ENCODE data around the gene FGF13.

FGF13 gene

GRCh38 chrX:138711399-138712347 lies at the start of gene FGF13:
TSS of gene FGF13 (minus strand) at chrX:138711717. CDS start at chrX:138711003, 714 bp downstream.
- no peak for DNase-seq

- no peak for DNase-seq
Measured at GRCh38 chrX:138759217-138759943, 47.9 kb upstream of the FGF13 start.

- no peak for DNase-seq
Measured at GRCh38 chrX:138756234-138756633, 44.7 kb upstream of the FGF13 start.

GRCh38 chrX:138754861-138755260 lies 43.3 kb upstream of the FGF13 start:
- DNase-seq = no peak

GRCh38 chrX:138748480-138748879 lies 37.0 kb upstream of the FGF13 start:
- DNase-seq = no peak

DNA sequence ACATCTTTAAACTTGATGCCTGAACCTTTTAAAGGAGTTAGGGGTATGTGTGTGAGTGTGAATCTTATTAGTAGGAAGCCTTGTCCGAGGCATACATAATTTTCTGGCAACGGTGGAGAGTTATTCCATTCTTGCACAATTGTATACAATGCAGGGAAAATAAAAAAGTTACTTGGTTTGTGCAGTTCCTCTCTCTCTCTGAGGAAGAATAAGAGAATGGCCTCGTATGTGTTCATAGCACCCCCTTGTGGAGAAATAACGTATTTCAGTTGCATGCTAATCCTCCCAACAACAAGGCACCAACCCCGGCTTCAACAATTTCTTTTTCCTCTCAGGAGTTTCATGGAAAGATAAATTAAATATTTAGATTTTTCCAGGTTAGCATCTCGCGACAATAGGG lies 33.7 kb upstream of the FGF13 start:
- no peak for DNase-seq

- DNase-seq = no peak
Measured at GRCh38 chrX:138742217-138742616, 30.7 kb upstream of the FGF13 start.

GRCh38 chrX:138740341-138740740 lies 28.8 kb upstream of the FGF13 start:
- DNase-seq = no peak

DNA sequence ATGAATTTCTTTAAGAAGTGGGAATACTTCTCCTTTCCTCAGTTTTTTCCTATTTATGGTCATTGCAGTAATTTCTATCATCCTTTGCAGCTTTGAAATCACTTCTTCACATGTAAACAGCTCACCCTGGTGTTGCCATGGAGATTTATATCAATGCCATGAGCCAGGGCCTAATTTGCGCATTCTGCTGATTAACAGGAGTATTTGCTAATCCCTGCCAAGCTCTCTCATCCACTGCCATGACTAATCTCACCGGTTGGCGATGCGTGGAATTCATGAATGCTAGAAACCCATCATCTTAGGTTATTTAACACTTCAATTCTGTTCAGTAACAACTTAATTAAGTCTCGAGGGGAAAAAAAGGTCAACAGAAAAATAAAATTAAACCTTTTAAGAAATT lies 11.8 kb upstream of the FGF13 start:
- no peak for DNase-seq

DNA sequence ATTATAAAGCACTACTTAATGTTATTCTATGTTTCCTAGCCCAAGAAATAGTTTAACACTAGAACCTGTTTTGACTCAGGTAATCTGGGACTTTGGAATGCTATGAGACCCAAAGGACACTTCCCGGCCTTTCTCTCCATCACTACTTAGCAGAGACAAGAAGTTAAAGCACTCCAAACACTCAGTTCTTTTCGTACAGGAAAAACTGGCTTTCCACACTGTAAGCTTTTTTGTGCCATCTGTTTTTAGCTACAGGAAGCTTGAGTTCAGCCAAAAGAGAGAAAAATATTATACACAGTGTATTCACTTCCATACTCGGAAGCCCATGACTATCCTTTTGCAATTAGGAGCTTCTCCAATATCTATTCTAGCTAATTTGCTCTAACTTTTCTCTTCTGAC lies 7.9 kb upstream of the FGF13 start:
- no peak for DNase-seq

DNA sequence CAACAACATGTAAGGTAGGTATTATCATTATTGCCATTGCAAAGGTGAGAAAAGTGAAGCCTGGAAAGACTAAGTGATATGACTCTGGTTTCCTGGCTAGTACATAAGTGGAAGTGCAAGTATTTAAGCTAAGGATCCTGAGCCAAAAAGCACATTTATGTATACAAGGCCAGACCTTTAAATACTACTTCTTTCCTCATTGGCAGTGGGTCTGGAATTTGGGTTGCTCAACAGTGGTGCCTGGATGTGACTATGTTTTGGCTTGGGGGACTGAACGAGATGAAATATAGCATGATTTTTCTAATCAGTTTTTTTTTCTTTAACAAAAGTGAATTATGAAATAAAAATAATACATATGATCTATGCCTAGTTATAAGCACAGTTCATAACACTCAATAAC lies 7.4 kb upstream of the FGF13 start:
- no peak for DNase-seq

GRCh38 chrX:138710866-138711341 lies 613 bp downstream of the FGF13 start:
- DNase-seq = no peak

GRCh38 chrX:138709886-138710791 lies 1.4 kb downstream of the FGF13 start:
- DNase-seq = no peak

DNA sequence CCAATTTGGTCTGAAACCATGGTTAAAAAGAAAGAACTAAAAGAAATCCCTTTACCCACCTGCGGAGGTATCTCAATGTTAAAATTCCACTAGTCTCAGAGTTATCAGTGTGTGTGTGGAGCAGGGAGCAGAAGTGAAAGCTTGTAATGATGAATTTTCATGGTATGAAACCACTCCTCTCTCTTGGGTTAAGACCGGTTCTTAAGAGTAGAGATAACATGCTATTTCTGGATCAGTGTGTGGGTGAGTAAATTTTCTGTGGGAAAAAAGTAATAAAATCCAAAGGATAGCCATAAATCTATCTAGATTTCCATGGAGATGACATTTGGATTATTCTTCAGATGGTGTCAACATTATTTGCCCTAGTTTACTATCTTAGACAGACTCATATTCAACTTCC lies 3.2 kb downstream of the FGF13 start:
- no peak for DNase-seq

DNA sequence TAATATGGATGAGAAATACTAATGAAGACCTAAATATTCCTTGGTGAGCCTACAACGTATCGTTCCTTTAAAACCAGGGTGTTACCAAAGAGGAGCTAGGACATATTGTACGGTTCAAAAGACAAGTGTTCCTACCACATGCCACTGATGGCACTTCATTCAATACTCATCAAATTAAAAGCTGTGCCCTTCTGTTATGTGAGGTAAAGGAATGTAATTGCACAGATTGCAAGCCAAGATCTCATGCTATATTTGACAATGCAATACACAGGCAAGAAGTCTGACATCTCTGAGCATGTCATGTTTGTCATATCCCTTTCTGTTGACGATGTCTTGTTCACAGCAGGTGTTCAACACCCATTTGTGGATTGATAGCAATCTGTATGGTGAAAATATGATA lies 6.9 kb downstream of the FGF13 start:
- DNase-seq = no peak

GRCh38 chrX:138704101-138704500 lies 7.4 kb downstream of the FGF13 start:
- no peak for DNase-seq

DNA sequence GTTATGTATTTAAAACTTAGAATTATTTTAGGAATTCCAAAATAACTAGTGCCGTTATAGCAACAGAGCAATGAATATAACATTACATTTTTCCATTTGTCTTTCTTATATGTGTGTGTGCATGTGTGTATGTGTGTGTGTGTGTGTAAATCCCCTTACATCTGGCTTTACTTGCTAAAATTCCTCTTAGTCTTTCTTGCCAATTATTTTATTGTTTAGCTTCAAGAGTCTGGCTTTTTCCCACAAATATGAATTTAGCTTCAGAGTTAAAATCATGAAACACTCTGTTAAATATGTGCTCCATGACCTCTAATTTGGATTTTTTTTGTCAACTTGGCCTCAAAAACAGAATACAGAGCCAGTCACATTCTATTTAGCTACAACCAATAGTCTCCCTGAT lies 18.9 kb downstream of the FGF13 start:
- DNase-seq = no peak

DNA sequence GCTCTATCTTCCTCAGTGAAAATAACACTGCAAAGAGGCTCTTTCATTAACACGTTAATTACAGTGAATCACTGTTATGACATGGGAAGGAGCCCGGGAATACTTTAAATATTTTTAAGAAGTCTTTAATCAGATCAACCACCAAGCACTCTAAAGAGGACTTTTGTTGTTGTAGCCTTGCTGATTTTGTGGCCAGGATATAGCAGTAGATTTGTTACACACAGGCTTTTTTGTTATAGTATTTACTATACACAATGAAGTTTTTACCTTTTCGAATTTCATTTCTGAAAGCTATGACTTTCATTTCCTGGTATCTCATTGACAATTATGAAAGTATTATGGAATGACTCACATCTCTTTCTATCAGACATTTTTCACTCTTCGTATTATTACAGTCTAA lies 20.3 kb downstream of the FGF13 start:
- no peak for DNase-seq

- DNase-seq = no peak
Measured at GRCh38 chrX:138690591-138690990, 20.9 kb downstream of the FGF13 start.

DNA sequence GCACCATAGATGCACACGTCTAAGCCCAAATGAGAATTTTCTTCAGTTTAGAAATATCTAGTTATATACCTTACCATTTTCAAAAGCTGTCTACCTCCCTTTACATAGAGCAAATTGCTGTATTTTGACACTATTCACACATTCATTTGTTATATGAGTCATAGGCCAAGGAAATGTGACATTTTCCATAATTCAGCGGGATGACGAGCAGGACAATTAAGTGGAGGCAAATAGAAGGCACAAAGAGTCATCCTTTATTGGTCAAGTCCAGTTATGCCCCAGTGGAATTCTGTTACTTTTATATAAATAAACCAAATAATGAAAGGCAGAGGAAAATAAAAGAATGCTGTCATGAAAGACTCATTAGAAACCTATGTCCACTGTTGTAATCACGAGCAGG lies 27.9 kb downstream of the FGF13 start:
- DNase-seq = no peak

DNA sequence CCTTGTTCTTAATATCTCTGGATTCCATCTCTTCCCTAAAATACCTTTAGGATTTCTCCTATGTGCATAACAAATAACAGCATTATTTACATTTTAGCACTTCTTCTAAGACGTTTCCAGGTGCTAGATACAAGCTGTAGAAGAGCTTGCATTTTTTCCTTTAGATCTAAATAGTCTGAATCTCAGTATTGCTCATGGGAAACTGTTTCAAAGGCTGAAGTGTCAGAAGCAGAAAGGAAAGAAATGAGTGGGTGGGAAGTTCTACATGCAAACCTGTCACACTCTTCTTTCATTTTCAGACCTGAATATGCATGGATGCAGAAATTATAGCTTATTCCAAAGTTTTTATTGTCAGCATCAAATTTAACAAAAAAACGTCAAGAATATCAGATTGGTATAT lies 41.8 kb downstream of the FGF13 start:
- DNase-seq = no peak

DNA sequence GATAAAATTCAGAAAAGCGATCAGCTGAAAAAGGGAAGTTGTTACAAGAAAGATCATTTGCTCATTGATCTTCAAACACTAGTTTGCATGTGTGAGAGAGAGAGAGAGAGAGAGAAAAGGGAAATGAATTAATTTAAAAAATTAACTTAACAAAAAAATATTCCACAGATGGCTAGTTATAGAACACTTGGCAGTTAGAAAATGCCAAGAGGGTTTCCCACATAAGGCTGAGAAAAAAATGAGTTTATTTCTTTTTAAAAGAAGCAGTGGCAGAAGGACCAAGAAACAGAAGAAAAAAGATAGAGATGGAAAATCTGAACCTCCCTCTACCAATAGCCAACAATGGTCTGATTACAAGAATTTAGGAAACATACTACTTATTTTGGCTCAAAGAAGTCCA lies 47.1 kb downstream of the FGF13 start:
- DNase-seq = no peak

DNA sequence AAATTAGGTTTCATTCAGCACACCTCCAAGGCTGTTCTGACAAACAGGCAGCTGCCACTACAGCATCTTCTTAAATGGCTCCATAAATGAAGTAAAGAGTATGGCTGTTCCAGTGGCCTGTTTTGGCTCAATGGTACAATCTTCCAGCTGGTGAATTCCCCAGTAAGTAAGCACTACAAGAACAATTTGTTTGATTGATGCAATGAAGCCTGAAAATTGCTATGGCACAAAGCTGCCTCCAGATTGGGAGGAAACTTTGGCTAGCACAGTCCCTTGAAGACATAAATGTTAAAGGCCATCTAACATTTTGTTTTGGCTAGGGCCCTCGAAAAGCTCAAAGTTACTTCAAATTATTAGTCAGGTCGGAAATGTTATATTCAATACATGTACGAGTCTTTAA lies 47.5 kb downstream of the FGF13 start:
- DNase-seq = no peak

All from amniotic stem cell (primary cell).